ENCODE results near the gene RNU5D-1. TPM values are rescaled to one million over a fixed set of nuclear protein-coding genes. Genes with fewer than 3 reads are reported as not detected.

RNU5D-1 gene
- total and polyA plus RNA-seq, 2 of the 13 experiments (the other 11 are each of a cell fraction or from before 2014, with no cell fraction given) = 165 TPM; not detected in 1

- peak; percentile 51; the same call in 1 of the 2 replicates for TF ChIP-seq FOXK1 (CRISPR knock-in tag; IDR thresholded peaks at IDR 0.05; ENCODE audit: borderline replicate concordance, low read depth)
- TF ChIP-seq ZHX1 (CRISPR knock-in tag; IDR thresholded peaks at IDR 0.05; ENCODE audit: low read depth) = peak; percentile 68; the same call in 1 of the 2 replicates
- TF ChIP-seq HNF1A (IDR thresholded peaks at IDR 0.05; ENCODE audit: low read depth) = no peak; the same call in 1 of the 2 replicates
- peak; percentile 40; the same call in 1 of the 2 replicates for TF ChIP-seq HNF1A (CRISPR knock-in tag; IDR thresholded peaks at IDR 0.05; ENCODE audit: borderline replicate concordance)
- TF ChIP-seq TBX3 (IDR thresholded peaks at IDR 0.05; ENCODE audit: borderline replicate concordance) = no peak
- 0 out of 2 replicates have a peak, but pooled peaks have one; percentile 45 for TF ChIP-seq ZSCAN29 (CRISPR knock-in tag; conservative IDR thresholded peaks at IDR 0.05)
- 0 out of 2 replicates have a peak, but pooled peaks have one; percentile 27 for TF ChIP-seq ZBTB4 (CRISPR knock-in tag; IDR thresholded peaks at IDR 0.05; ENCODE audit: borderline replicate concordance)
- peak; percentile 76; the same call in 1 of the 2 replicates for TF ChIP-seq TOE1 (CRISPR knock-in tag; IDR thresholded peaks at IDR 0.05)
- TF ChIP-seq SIN3B (IDR thresholded peaks at IDR 0.05; ENCODE audit: low read length) = peak; percentile 99
- TF ChIP-seq ZNF232 (CRISPR knock-in tag; IDR thresholded peaks at IDR 0.05; ENCODE audit: borderline replicate concordance) = 0 out of 2 replicates have a peak, but pooled peaks have one; percentile 59
- TF ChIP-seq ETV5 (CRISPR knock-in tag; IDR thresholded peaks at IDR 0.05; ENCODE audit: borderline replicate concordance) = no peak; the same call in 1 of the 2 replicates
- TF ChIP-seq SOX13 (IDR thresholded peaks at IDR 0.05) = no peak
- TF ChIP-seq SOX13 (CRISPR knock-in tag; conservative IDR thresholded peaks at IDR 0.05 in 1 of 2, IDR thresholded peaks at IDR 0.05 in 1 of 2) = peak in 1 of 2 experiments; percentile 36; a peak in 1 of 4 replicates
- TF ChIP-seq ZFX (CRISPR knock-in tag; IDR thresholded peaks at IDR 0.05; ENCODE audit: low read depth) = peak; percentile 39
- TF ChIP-seq HDAC2 (CRISPR knock-in tag; IDR thresholded peaks at IDR 0.05) = peak; percentile 46; the same call in 1 of the 2 replicates
- TF ChIP-seq SKI (IDR thresholded peaks at IDR 0.05; ENCODE audit: partially characterized antibody) = peak; percentile 15
- no peak for TF ChIP-seq ZNF3 (CRISPR knock-in tag; IDR thresholded peaks at IDR 0.05)
- TF ChIP-seq SRSF9 (IDR thresholded peaks at IDR 0.05; ENCODE audit: borderline replicate concordance, insufficient read depth, low read depth, low read length, poor library complexity, severe bottlenecking) = no peak
Measured at GRCh38 chr1:44739307-44740178, 8.6 kb upstream of the RNU5D-1 start, which contains the start of gene KIF2C (continued).

Measured in HepG2 (cell line).